Raji (cell line): Measurements from ENCODE around the gene BPIFB3.

ENCODE experiments used
- POLR2A ChIP-seq: IDR thresholded peaks from 2 replicates; pipeline ENCODE4 v1.6.1; 2011; ENCODE audit warnings: low read depth, low read length, control low read depth; ENCODE audit not compliant: insufficient read depth

BPIFB3 gene

DNA sequence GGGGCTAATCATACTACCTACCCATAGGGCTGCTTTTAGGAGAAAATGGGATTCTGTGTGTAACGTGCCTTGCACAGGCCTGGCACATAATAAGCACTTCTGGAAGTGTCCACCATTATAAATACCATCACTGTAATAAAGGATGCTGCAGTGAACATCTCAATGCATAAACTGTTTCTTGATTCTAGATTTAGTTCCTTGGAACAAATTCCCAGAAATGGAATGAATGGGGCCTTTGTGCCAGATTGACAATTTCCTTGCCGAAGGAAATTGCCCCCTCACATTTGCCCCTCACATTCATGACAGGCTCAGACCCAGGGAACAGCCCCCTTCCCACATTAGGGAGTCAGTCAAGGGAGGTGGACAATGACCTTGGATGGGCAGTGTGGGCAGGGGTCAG, 55.0 kb downstream of the BPIFB3 start:
- TF ChIP-seq POLR2A: no peak

DNA sequence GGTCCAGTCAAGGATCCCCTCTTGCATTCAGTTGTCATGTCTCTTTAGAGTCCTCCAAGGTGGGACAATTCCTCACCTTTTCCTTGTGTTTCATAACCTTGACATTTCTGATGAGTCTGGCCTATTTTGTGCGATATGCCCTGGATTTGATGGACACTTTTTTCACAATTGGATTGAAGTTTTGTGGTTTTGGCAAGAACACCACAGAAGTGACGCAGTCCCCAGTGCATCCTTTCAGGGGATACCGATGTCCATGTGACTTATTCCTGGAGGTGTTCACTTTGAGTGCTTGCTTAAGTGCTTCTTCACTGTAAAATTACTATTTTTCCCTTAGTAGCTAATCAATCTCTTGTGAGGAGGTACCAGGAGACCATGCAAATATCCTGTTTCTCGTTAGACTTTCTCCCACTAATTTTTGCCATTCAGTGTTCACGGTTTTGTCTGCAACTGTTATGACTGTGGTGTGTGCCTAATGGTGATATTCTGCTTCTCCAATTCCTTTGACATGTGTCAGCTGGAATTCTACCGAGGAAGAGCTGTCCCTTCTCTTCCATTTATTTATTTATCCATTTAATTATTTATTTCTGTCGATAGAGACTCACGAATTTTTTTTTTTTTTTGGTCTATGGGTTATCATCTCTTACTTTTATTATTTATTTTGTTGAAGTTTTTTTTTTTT, 56.6 kb downstream of the BPIFB3 start:
- TF ChIP-seq POLR2A: no peak

DNA sequence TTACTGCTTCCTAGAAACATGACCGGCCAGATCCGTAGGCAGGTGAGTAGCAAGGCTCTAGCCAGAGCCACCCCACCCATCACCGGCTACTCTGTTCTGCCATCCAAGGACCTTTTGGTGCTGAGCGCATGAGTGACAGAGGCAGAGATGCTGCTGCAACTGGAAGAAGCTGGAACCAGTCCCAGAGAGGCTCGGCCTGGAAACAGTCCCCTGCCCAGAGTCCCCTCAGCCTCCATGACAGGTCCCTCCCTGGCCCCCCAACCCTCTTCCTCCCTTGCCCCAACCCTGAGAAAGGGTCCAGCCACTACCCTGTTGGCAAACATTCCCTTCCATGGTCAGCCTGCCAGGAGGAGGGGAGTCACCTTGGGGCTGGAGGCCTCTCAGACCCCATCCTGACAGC, 57.6 kb downstream of the BPIFB3 start:
- no peak for TF ChIP-seq POLR2A

GRCh38 chr20:33112547-33113386, 59.1 kb downstream of the BPIFB3 start:
- TF ChIP-seq POLR2A: no peak

DNA sequence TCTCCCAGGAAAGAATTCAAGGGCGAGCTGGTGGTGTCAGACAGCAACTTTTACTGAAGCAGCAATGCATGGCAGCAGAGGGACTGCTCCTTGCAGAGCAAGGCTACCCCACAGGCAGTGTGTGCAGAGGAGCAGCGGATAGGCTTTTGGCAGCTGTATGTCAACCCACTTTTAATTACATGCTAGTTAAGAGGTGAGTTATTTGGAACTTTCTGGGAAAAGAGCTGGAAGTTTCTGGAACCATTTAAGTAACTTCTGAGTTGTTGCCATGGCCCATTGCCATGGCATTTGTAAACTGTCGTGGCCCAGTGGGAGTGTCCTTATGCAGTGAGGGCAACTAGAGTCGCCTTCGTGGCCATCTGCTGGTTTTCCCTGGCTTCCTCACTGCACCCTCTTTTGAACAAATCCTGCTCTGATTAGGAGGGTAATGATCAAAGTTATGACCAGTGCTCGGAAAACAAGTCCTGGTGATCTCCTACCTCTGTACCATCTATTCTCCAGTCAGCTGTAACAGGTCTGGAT, 59.7 kb downstream of the BPIFB3 start:
- no peak for TF ChIP-seq POLR2A

GRCh38 chr20:33119725-33120720, 66.3 kb downstream of the BPIFB3 start:
- TF ChIP-seq POLR2A: no peak

DNA sequence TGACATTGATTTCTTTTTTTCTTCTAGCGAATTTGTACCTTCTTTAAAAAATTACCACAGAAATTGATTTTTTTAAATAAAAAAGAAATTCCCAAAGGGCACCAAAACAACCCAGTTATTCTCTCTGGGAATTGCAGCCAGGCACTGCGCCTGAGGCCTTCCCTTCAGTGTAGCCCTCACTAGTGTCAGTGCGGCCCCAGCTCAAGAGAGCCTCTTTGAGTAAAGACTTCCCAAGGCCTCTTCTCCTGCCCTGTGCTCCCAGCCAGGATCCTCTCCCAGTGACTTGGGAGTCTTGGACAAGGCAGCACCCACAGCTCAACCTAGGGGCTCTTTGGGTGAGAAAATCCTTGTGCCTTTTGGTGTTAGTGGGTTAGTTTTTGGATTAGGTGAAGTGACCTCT, 67.2 kb downstream of the BPIFB3 start:
- no peak for TF ChIP-seq POLR2A
